ENCODE measurements around the gene SYS1.
"Not testable (repeated sequence)": the region's sequence is repeated elsewhere in the genome, so short reads cannot be mapped to it uniquely, and the experiment has no call there.

Gene SYS1

GRCh38 chr20:45340236-45340847 is 22.6 kb upstream of the SYS1 start:
- DNase-seq: no peak

DNA sequence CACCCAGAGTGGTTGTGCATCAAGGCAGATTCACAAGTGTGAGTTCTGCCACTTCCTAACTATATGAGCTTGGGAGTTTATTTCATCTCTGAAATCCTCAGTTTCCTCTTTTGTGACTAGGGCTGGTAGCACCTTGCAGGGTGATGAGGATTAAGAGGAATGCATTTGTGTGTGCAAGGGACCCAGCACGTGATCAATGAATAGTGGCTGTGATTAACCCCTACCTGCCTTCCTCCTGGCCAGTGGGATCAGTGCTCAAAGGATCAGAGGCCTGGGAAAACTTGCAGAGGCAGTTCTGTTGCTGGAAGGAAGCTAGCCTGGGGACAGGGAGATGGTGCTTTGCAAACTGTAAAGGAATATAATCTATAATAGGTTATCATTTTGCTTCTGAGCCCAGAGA is 22.0 kb upstream of the SYS1 start:
- DNase-seq: no peak

DNA sequence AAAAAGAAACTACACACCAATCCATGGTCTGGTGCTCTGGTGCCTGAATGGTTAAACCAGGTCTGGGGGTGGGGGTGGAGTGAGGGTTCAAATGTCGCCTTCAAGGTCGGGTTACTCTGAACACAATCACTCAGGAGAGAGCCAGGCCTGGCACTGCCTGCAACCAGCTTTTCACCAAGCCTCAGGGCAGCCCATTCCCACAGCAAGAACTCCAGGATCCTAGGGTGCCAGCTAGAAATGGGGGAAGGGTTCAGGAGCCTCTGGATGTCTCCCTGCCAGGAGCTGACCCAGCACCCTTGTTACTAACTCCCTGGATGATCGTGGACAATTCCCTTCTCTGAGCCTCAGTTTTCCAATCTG is 21.4 kb upstream of the SYS1 start:
- DNase-seq: no peak

GRCh38 chr20:45341939-45342854 is 20.8 kb upstream of the SYS1 start:
- DNase-seq: no peak

DNA sequence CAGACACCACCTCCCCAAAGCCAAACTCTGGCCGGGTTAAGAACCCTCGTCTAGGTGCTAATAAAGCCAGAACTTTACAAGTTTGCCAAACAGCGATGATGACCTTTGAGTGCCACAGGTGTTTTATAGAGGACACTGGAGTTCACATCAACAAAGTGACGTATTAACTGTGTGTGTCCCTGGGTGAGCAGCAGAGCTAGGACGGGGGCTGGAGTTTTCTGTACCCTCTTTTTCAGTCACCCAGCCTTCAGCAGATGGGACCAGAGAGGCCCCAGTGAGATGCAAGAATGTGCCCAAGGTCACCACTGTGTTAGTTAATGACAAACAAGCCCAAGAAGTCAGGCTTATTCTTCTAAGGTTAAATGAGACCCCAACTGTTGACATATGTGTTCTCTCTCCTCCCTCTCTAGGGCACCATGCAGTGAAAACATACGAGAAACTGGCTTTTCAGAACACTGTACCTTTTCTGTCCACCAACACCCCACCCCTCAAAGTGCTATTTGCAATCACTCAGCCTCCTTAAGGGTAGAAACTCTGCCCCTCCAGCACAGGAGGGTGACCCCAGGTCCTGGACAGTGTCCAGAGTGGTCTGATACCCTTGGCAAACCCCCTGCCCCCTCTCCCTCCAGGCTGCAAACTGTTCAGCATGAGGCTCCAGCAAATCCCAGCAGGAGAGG is 20.0 kb upstream of the SYS1 start:
- no peak for DNase-seq

DNA sequence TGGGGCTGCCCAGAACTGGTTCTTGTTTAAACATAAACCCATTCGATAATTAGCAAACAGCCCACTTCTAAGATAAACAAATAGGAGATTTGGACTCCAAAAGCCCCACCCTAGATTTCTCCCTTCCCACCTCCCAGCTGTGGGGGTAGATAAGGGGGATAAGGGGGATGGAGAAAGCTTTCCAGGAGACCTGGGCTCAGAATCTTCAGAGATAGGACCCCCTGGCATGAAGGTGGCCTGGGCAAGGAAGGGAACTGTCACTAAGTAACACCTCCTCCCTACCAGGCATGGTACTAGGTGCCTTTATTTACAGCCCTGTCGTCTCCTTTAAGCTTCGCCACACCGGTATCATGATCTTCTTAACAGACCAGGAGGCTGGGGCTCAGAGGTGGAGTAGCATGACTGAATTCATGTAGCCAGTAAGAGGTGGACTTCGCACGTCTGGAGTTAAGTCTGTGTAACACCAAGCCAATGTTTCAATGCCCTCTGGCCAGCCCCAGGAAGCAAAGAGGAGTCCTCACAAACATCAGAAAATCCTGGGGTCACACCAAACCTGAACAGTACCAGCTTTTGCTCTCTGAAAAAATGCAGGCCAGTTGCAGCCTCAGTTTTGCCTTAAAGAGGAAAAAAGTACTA is 19.3 kb upstream of the SYS1 start:
- DNase-seq: no peak

DNA sequence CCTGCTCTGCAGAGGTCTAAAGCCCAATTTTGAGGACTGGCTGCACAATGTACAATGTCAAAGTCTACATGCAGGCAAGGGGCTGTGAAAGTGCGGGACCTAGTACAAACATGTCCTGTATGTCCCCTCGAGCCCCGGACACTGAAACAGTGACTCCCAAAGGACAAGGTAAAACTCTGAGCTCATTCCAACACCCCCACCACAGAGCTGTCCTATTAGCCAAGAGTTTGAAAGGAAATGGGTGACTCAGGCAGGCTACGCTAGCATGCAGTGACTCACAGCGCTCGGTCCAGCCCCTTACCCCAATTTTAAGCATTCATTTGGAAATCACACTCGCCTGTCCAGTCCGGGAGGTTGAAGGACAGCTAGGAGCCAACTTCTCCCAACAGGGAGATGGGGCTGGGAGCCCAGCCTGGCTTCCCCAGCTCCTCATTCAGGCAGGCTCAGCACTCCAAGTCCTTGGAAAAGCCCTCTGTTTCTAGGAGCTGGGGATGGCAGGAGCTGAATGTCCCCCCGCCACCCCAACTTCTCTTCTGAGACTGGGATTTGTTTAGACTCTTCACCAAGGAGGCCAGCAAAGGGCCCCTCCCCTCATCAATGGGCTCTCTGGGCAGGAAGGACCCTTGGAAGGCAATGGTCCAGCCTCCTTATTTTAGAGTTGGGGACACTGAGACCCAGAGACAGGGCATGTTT is 18.6 kb upstream of the SYS1 start:
- peak in 1 of 2 donors; percentile 58 for DNase-seq

DNA sequence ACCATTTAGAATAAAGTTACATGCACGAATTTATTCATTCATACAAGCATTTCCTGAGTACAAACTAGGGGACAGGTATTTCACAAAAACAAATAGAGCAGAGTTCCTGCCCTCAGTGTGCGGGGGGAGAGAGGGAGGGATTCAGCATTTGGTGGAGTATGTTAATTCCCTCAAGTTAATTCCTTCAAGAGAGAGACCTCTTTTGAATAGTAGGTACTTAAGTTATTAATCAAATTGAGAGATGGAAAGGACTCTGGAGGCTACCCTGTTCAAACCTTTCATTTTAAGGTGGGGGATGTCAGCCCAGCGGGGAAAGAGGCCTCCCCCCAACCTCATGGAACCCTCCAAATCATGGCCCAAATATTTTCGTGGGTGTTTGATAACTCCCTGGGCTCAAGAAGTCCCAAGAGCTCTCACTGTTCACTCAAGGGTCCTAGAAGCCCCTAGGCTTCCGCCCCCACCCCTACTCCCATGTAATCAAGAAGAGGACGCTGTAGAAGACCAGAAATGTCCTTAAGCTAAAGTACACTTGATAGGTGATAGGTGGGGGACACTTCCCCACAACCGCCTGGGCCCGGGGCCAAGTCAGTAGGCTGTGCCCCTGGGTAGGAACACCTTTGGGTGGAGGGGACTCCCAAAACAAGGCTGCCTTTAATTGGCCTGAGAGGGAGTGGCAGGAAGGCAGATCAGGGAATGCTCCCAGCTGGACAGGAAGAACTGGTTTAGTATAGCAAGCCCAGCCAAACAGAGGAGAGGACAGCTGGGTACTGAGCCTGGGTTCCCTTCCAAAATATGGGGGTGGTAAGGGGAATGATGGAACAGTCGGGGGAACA is 17.6 kb upstream of the SYS1 start:
- DNase-seq: no peak

- no peak for DNase-seq
These were observed 16.7 kb upstream of the SYS1 start for GRCh38 chr20:45346291-45346718.

GRCh38 chr20:45346851-45347250 is 16.1 kb upstream of the SYS1 start:
- no peak for DNase-seq

DNA sequence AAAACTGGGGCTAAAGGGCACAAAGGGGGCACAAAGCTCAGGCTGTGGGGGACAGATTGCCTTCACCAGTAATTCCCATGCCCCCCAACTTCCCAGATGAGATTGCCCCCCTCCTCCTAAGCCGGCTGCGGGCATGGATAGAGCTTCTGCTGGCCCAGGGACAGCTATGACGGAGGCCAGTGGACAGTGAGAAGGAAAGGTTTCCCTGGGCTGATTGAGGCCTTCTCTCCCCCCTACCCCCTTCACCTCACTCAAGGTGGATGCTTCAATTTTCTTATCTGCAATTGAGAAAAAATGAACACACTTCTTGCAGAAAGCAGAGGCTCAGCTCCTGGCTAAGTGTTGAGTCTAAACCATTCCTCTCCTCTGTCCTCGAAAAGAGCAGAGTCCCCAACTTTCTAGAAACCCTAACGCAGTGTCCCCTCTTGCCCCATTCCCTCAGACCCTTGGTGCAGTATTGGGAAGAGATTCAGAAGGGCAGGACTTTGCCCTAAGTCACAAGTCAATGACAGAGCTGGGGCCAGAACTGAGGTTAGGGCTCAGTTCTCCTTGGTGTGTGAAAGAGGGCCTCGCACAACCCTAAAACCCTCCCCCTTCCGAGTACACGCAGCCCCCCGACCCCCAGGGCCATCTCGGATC is 15.5 kb upstream of the SYS1 start:
- no peak for DNase-seq

DNA sequence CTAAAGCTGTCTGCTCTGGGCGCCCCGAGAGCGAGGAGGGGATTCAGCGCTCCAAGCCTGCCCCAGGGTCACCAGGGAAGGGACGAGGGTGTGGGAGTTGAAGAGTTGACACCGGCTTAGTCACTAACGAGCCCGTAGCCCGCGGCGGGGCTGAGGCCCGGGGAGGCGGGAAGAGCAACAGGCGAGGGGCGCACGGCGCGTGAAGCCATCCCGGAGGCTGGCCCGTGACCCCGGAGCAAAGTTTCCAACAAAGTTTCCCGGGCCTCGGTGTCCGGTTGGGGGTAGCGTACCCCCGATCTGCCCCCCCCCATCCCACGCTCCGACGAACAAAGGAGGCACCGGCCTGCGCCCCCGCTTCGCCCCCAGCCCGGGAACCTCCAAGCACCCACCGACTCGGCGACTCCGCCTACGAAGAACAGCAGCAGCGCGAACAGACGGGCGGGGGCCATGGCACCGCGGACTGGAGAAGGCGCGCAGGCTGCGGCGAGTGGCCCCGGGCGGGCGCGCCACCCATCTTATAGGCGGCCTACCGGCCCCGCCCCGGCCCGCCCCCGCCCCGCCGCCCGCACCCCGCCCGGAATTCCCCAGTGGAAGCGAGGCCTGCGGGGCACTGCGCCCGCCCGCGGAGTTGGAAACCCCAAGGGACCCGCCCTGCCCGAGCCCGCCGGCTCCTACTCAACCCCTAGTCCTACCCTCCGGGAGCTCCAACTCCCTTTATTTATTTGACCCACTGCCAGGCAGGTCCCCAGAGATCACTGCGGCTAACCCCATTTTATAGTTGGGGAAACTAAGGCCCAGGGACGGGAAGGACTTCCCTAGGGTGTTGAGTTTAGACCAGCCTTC is 14.8 kb upstream of the SYS1 start, which contains the start of gene SDC4:
Gene SDC4 (minus strand): TSS at position 489 of the 843 bp plus-strand sequence. CDS start 40 bp downstream, at position 449.
- peak; percentile 55 to 71 for DNase-seq

- DNase-seq: no peak
These were observed 12.7 kb upstream of the SYS1 start for GRCh38 chr20:45350217-45350616.

GRCh38 chr20:45350795-45351194 is 12.2 kb upstream of the SYS1 start:
- DNase-seq: not testable (repeated sequence)

- DNase-seq: no peak
These were observed 10.2 kb upstream of the SYS1 start for GRCh38 chr20:45352729-45353128.

DNA sequence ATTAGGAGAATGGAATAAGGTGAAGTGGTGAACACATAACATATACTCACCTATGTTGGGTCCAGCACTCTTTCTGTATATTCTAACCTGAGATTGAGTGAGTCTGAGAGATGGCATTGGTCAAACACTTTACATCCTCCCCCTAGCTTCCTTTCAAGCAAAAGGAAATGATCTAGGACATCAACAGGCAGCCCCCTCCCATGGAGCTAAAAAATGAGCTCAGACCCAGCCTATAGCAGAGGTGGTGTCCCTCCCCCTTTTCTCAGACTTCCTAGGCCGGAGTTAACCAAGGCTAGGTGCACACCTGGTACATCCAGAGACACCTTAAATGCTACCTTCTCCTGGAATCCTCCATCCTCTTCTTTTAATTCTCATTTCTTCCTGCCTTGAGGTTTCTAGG is 9.2 kb upstream of the SYS1 start:
- DNase-seq: no peak

- DNase-seq: no peak
These were observed 8.3 kb upstream of the SYS1 start for GRCh38 chr20:45354423-45355208.

- no peak for DNase-seq
These were observed 7.5 kb upstream of the SYS1 start for GRCh38 chr20:45355209-45356084.
